IPS-20b (cell line): ENCODE measurements around the gene ZC3H7B.
A peak's percentile ranks its signal among the peaks of the same experiment; 100 is the strongest.
"Not testable (repeated sequence)": the region's sequence is repeated elsewhere in the genome, so short reads cannot be mapped to it uniquely, and the experiment has no call there.

Experiments
- H3K27ac ChIP-seq: one replicate; pipeline ENCODE4 v1.5.1; 2013; ENCODE audit warnings: low read length
- H3K27me3 ChIP-seq: 2 replicates; pipeline ENCODE4 v1.6.1; 2013; ENCODE audit warnings: mild to moderate bottlenecking, low read length, inconsistent platforms; ENCODE audit not compliant: insufficient read depth
- H3K36me3 ChIP-seq: 2 replicates; pipeline ENCODE4 v1.6.1; 2013; ENCODE audit warnings: low read depth, mild to moderate bottlenecking, inconsistent platforms, low read length, moderate library complexity; ENCODE audit not compliant: insufficient read depth
- H3K4me1 ChIP-seq: 2 replicates; pipeline ENCODE4 v1.6.1; 2013; ENCODE audit warnings: mild to moderate bottlenecking, control low read depth, inconsistent platforms, low read length, moderate library complexity; ENCODE audit not compliant: insufficient read depth
- H3K4me3 ChIP-seq: 2 replicates; pipeline ENCODE4 v1.5.1; 2013; ENCODE audit warnings: mild to moderate bottlenecking, low read length, inconsistent platforms
- H3K9ac ChIP-seq: 2 replicates; pipeline ENCODE4 v1.6.1; 2013; ENCODE audit warnings: low read depth, mild to moderate bottlenecking, inconsistent platforms, low read length, moderate library complexity
- H3K9me3 ChIP-seq: 2 replicates; pipeline ENCODE4 v1.6.1; 2013; ENCODE audit warnings: mild to moderate bottlenecking, low read depth, low read length, inconsistent platforms; ENCODE audit not compliant: insufficient read depth

The ZC3H7B gene

GRCh38 chr22:41301085-41302020 is at the start of gene ZC3H7B:
Gene ZC3H7B, plus strand, starts transcription at chr22:41301525. Its CDS starts 19,136 bp downstream, at chr22:41320661.
- Histone ChIP-seq H3K9me3 (no peaks in the 10 kb centered on the region), H3K4me1 (peaks cover 11% of the 10 kb centered on the region), H3K27ac (no peak within 1 kb of the TSS), H3K4me3 (peak within 1 kb of the TSS; percentile 72), H3K27me3 (no peaks in the 10 kb centered on the region), H3K36me3 (peaks cover 5% of the 10 kb centered on the region), H3K9ac (peak within 1 kb of the TSS; percentile 90)

GRCh38 chr22:41252365-41252764 is 49.0 kb upstream of the ZC3H7B start:
- H3K36me3 ChIP-seq = peaks cover 95% of the 10 kb centered on the region
- H3K9ac ChIP-seq = no peak overlapping the region
- H3K4me1 ChIP-seq = no peaks in the 10 kb centered on the region
- H3K4me3 ChIP-seq = no peak overlapping the region
- H3K9me3 ChIP-seq = no peaks in the 10 kb centered on the region
- H3K27me3 ChIP-seq = no peaks in the 10 kb centered on the region
- H3K27ac ChIP-seq = no peak overlapping the region

- H3K27me3 ChIP-seq = no peaks in the 10 kb centered on the region
- H3K9me3 ChIP-seq = no peaks in the 10 kb centered on the region
- H3K36me3 ChIP-seq = peaks cover 95% of the 10 kb centered on the region
- no peak overlapping the region for H3K9ac ChIP-seq
- no peak overlapping the region for H3K27ac ChIP-seq
- no peak overlapping the region for H3K4me3 ChIP-seq
- H3K4me1 ChIP-seq = no peaks in the 10 kb centered on the region
Observed at GRCh38 chr22:41254230-41254629, 47.1 kb upstream of the ZC3H7B start.

- Histone ChIP-seq H3K9me3 (no peaks in the 10 kb centered on the region), H3K9ac (no peak overlapping the region), H3K27me3 (no peaks in the 10 kb centered on the region), H3K36me3 (peaks cover 95% of the 10 kb centered on the region), H3K4me3 (no peak overlapping the region), H3K27ac (no peak overlapping the region), H3K4me1 (no peaks in the 10 kb centered on the region)
Observed at GRCh38 chr22:41256254-41257253, 44.8 kb upstream of the ZC3H7B start.

GRCh38 chr22:41257696-41258095 is 43.6 kb upstream of the ZC3H7B start:
- peaks cover 97% of the 10 kb centered on the region for H3K36me3 ChIP-seq
- H3K4me1 ChIP-seq = no peaks in the 10 kb centered on the region
- no peaks in the 10 kb centered on the region for H3K27me3 ChIP-seq
- H3K9ac ChIP-seq = no peak overlapping the region
- H3K9me3 ChIP-seq = no peaks in the 10 kb centered on the region
- no peak overlapping the region for H3K27ac ChIP-seq
- H3K4me3 ChIP-seq = no peak overlapping the region

- not testable (repeated sequence) for H3K4me1 ChIP-seq, H3K4me3 ChIP-seq, H3K27ac ChIP-seq, H3K9ac ChIP-seq, H3K27me3 ChIP-seq, H3K9me3 ChIP-seq
- H3K36me3 ChIP-seq = peaks cover 100% of the 10 kb centered on the region
Observed at GRCh38 chr22:41259756-41260155, 41.6 kb upstream of the ZC3H7B start.

GRCh38 chr22:41260871-41261270 is 40.5 kb upstream of the ZC3H7B start:
- Histone ChIP-seq H3K9ac (no peak overlapping the region), H3K4me1 (no peaks in the 10 kb centered on the region), H3K9me3 (no peaks in the 10 kb centered on the region), H3K4me3 (no peak overlapping the region), H3K36me3 (peaks cover 98% of the 10 kb centered on the region), H3K27ac (no peak overlapping the region), H3K27me3 (no peaks in the 10 kb centered on the region)

GRCh38 chr22:41261541-41262249 is 39.6 kb upstream of the ZC3H7B start:
- Histone ChIP-seq H3K27ac (no peak overlapping the region), H3K27me3 (no peaks in the 10 kb centered on the region), H3K4me3 (no peak overlapping the region), H3K9me3 (no peaks in the 10 kb centered on the region), H3K4me1 (no peaks in the 10 kb centered on the region), H3K9ac (no peak overlapping the region), H3K36me3 (peaks cover 98% of the 10 kb centered on the region)

- H3K9ac ChIP-seq = no peak overlapping the region
- H3K4me3 ChIP-seq = no peak overlapping the region
- no peaks in the 10 kb centered on the region for H3K9me3 ChIP-seq
- H3K36me3 ChIP-seq = peaks cover 98% of the 10 kb centered on the region
- H3K27me3 ChIP-seq = no peaks in the 10 kb centered on the region
- no peak overlapping the region for H3K27ac ChIP-seq
- H3K4me1 ChIP-seq = no peaks in the 10 kb centered on the region
Observed at GRCh38 chr22:41262250-41262765, 39.0 kb upstream of the ZC3H7B start.

GRCh38 chr22:41263704-41264103 is 37.6 kb upstream of the ZC3H7B start:
- Histone ChIP-seq H3K4me1 (no peaks in the 10 kb centered on the region), H3K9ac (no peak overlapping the region), H3K27me3 (no peaks in the 10 kb centered on the region), H3K4me3 (no peak overlapping the region), H3K9me3 (no peaks in the 10 kb centered on the region), H3K27ac (no peak overlapping the region), H3K36me3 (peaks cover 98% of the 10 kb centered on the region)

- no peaks in the 10 kb centered on the region for H3K9me3 ChIP-seq
- no peaks in the 10 kb centered on the region for H3K4me1 ChIP-seq
- no peak overlapping the region for H3K9ac ChIP-seq
- H3K27ac ChIP-seq = no peak overlapping the region
- peaks cover 98% of the 10 kb centered on the region for H3K36me3 ChIP-seq
- no peak overlapping the region for H3K4me3 ChIP-seq
- H3K27me3 ChIP-seq = no peaks in the 10 kb centered on the region
Observed at GRCh38 chr22:41264408-41264941, 36.9 kb upstream of the ZC3H7B start.
